ENCODE measurements around the gene HIPK3.
"Not testable (repeated sequence)": the region's sequence is repeated elsewhere in the genome, so short reads cannot be mapped to it uniquely, and the experiment has no call there.

The HIPK3 gene

GRCh38 chr11:33242575-33242974 is 14.6 kb upstream of the HIPK3 start:
- Histone ChIP-seq H3K4me1 (ENCODE audit: insufficient read depth, low read length, poor library complexity, severe bottlenecking) (no peaks in the 10 kb centered on the region), H3K9ac (ENCODE audit: low read depth, low read length, poor library complexity, severe bottlenecking) (no peak overlapping the region), H3K9me2 (replicated peaks; ENCODE audit: low read depth, low read length) (no peaks in the 10 kb centered on the region), H3K4me3 (ENCODE audit: low read length, poor library complexity, severe bottlenecking) (no peak overlapping the region), H2AFZ (ENCODE audit: low read length) (no peak overlapping the region), H3K4me2 (ENCODE audit: low read depth, low read length, poor library complexity, severe bottlenecking) (no peak overlapping the region), H3K79me2 (ENCODE audit: insufficient read depth, low read length) (no peaks in the 10 kb centered on the region), H3F3A (ENCODE audit: low read depth) (no peaks in the 10 kb centered on the region), H4K20me1 (ENCODE audit: insufficient read depth, low read length, poor library complexity, severe bottlenecking) (no peaks in the 10 kb centered on the region), H3K27me3 (ENCODE audit: insufficient read depth, low read length, poor library complexity, severe bottlenecking) (no peaks in the 10 kb centered on the region), H3K9me3 (ENCODE audit: insufficient read depth, low read depth, low read length) (no peaks in the 10 kb centered on the region), H3K36me3 (ENCODE audit: insufficient read depth, low read length) (no peaks in the 10 kb centered on the region)
- no peak for TF ChIP-seq EZH2phosphoT487 (IDR thresholded peaks at IDR 0.05; ENCODE audit: borderline replicate concordance)
- TF ChIP-seq CTCF (conservative IDR thresholded peaks at IDR 0.05; ENCODE audit: low read length), result no peak

GRCh38 chr11:33243654-33244053 is 13.5 kb upstream of the HIPK3 start:
- H3K36me3 ChIP-seq (ENCODE audit: insufficient read depth, low read length); H4K20me1 ChIP-seq (ENCODE audit: insufficient read depth, low read length, poor library complexity, severe bottlenecking); H3K9me2 ChIP-seq (replicated peaks; ENCODE audit: low read depth, low read length); H3K79me2 ChIP-seq (ENCODE audit: insufficient read depth, low read length); H3K4me1 ChIP-seq (ENCODE audit: insufficient read depth, low read length, poor library complexity, severe bottlenecking); H3K27me3 ChIP-seq (ENCODE audit: insufficient read depth, low read length, poor library complexity, severe bottlenecking); H2AFZ ChIP-seq (ENCODE audit: low read length); H3K4me2 ChIP-seq (ENCODE audit: low read depth, low read length, poor library complexity, severe bottlenecking); H3K4me3 ChIP-seq (ENCODE audit: low read length, poor library complexity, severe bottlenecking); H3F3A ChIP-seq (ENCODE audit: low read depth); H3K9ac ChIP-seq (ENCODE audit: low read depth, low read length, poor library complexity, severe bottlenecking); H3K9me3 ChIP-seq (ENCODE audit: insufficient read depth, low read depth, low read length): not testable (repeated sequence)

- no peak for TF ChIP-seq CTCF (conservative IDR thresholded peaks at IDR 0.05; ENCODE audit: low read length)
- no peak for TF ChIP-seq EZH2phosphoT487 (IDR thresholded peaks at IDR 0.05; ENCODE audit: borderline replicate concordance)
- H3K4me2 ChIP-seq (ENCODE audit: low read depth, low read length, poor library complexity, severe bottlenecking), result no peak overlapping the region
- H3K27me3 ChIP-seq (ENCODE audit: insufficient read depth, low read length, poor library complexity, severe bottlenecking), result no peaks in the 10 kb centered on the region
- H3K9me2 ChIP-seq (replicated peaks; ENCODE audit: low read depth, low read length), result no peaks in the 10 kb centered on the region
- H3K4me3 ChIP-seq (ENCODE audit: low read length, poor library complexity, severe bottlenecking), result no peak overlapping the region
- H3K9ac ChIP-seq (ENCODE audit: low read depth, low read length, poor library complexity, severe bottlenecking), result no peak overlapping the region
- no peaks in the 10 kb centered on the region for H3F3A ChIP-seq (ENCODE audit: low read depth)
- no peaks in the 10 kb centered on the region for H3K9me3 ChIP-seq (ENCODE audit: insufficient read depth, low read depth, low read length)
- no peaks in the 10 kb centered on the region for H3K79me2 ChIP-seq (ENCODE audit: insufficient read depth, low read length)
- H4K20me1 ChIP-seq (ENCODE audit: insufficient read depth, low read length, poor library complexity, severe bottlenecking), result no peaks in the 10 kb centered on the region
- no peaks in the 10 kb centered on the region for H3K36me3 ChIP-seq (ENCODE audit: insufficient read depth, low read length)
- no peaks in the 10 kb centered on the region for H3K4me1 ChIP-seq (ENCODE audit: insufficient read depth, low read length, poor library complexity, severe bottlenecking)
- no peak overlapping the region for H2AFZ ChIP-seq (ENCODE audit: low read length)
Measured at GRCh38 chr11:33248416-33248971, 8.7 kb upstream of the HIPK3 start.

Measured in Loucy (cell line).